HL-60/S4 treated with retinoic acid at 250 ng/mL for 4 days and 3 days (cell line): ENCODE data around the gene PSENEN.
"Not testable (repeated sequence)": the region's sequence is repeated elsewhere in the genome, so short reads cannot be mapped to it uniquely, and the experiment has no call there.

Experiments used
- in situ Hi-C: fragments of 300-500 bp; cut with MboI; formaldehyde crosslinking; loops from 2 replicates; pipeline ENCODE4 v1.7.0; 2022; ENCODE audit warnings: low sequenced_read_pairs

The PSENEN gene

DNA sequence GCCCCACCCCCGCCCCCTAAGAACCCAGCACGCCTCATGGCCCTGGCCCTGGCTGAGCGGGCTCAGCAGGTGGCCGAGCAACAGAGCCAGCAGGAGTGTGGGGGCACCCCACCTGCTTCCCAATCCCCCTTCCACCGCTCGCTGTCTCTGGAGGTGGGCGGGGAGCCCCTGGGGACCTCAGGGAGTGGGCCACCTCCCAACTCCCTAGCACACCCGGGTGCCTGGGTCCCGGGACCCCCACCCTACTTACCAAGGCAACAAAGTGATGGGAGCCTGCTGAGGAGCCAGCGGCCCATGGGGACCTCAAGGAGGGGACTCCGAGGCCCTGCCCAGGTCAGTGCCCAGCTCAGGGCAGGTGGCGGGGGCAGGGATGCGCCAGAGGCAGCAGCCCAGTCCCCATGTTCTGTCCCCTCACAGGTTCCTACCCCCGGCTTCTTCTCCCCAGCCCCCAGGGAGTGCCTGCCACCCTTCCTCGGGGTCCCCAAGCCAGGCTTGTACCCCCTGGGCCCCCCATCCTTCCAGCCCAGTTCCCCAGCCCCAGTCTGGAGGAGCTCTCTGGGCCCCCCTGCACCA is 41.9 kb downstream of the PSENEN start:
- in situ Hi-C loops, result no loop called here

DNA sequence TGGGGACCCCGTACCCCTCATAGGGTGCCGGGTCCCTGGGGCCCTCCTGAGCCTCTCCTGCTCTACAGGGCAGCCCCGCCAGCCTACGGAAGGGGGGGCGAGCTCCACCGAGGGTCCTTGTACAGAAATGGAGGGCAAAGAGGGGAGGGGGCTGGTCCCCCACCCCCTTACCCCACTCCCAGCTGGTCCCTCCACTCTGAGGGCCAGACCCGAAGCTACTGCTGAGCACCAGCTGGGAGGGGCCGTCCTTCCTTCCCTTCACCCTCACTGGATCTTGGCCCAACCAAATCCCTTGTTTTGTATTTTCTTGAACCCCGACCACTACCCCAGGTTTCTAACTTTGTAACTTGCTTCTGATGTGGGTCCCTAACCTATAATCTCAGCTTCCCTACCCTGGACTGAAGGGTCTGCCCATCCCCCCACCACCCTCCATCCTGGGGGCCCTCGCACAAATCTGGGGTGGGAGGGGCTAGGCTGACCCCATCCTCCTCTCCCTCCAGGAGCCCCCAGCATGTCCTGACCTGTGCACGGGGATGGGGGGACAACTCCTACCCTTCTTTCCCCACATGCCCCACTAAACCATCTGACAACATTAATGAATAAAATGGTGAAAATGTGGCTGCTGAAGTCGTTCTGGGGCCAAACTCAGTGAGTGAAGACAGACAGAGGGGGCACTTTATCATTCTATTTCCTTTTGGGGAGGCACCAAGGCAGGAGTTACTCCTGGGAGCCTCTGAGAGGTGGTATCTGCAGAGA is 42.9 kb downstream of the PSENEN start:
- in situ Hi-C loops, result no loop called here

DNA sequence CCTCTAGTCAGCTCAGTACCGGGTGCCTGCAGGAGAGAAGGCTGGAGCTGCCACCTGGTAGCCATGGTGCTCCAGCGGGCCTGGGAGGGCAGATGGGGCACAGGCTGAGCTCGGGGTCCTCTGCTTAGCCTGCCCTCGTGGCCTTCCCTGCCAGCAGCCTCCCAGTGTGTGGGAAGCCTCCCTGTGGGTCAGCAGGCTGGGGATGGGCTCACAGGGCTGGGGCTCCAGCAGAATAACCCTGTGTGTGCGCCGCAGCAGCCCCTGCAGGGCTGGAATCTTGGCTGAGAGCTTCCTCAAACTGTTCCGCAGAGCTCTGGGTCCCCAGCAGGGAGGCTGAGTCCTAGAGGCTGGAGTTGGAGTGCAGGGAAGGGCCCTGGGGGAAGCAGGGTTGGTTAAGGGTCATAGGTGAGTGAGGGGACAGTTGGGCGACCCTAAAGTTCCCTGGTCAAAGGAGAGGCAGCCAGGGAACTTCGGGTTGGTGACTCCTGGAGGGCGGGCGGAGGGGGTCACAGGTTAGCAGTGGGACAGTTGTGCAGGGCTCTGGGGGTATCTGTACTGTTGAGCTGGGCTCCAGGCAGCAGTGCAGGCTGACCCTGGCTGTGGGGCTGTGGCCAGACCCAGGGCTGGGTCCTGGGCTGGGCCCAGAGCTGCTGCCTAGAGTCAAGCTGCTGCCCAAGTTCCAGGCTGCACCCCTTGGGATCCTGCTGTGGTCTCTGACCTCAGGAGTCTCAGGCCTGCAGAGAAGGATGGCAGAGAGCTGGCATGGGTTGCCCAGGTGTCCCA is 43.9 kb downstream of the PSENEN start:
- in situ Hi-C loops, result no loop called here

DNA sequence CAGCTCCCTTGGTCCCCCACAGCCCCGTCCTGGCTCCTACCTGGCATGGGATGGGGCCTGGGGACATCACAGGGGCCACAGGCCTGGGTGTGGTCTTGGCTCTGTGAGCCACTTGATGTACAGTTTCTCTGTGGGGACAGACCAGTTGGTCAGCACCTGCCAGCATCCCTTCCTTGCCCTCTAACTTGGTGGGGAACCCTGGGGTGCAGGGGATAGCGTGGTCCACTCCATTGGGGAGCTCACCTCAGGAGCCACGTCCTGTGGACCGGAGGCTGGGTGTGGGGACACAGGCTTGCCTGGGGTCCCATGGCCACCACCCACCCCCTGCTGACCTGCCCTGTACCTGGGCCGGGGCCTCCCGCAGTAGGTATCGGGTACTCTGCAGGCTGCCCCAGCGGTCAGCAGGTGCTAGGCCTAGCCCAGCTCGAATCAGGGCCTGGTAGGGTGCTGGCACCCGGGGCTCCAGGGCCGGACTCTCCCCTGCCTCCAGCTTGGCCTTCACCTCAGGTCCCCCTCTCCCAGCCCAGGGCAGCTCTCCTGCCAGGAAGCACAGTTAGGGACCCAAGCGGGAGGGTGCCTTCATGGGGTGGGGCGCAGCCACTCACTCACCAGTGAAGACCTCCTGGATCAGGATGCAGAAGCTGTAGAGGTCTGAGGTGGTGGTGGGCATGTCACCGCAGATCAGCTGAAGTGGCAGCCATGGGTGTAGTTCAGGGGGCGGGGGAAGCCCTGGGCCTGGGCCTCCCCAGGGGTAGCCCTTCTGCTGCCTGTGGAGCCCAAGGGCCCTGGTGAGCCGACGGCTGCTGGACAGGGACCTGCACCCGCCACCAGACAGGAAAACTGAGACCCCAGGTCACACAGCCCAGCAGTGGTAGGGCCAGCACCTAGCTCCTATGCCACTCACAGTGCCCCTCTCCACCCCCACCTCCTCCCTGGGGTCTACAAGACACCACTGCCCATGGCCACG is 44.8 kb downstream of the PSENEN start:
- in situ Hi-C loops, result no loop called here

DNA sequence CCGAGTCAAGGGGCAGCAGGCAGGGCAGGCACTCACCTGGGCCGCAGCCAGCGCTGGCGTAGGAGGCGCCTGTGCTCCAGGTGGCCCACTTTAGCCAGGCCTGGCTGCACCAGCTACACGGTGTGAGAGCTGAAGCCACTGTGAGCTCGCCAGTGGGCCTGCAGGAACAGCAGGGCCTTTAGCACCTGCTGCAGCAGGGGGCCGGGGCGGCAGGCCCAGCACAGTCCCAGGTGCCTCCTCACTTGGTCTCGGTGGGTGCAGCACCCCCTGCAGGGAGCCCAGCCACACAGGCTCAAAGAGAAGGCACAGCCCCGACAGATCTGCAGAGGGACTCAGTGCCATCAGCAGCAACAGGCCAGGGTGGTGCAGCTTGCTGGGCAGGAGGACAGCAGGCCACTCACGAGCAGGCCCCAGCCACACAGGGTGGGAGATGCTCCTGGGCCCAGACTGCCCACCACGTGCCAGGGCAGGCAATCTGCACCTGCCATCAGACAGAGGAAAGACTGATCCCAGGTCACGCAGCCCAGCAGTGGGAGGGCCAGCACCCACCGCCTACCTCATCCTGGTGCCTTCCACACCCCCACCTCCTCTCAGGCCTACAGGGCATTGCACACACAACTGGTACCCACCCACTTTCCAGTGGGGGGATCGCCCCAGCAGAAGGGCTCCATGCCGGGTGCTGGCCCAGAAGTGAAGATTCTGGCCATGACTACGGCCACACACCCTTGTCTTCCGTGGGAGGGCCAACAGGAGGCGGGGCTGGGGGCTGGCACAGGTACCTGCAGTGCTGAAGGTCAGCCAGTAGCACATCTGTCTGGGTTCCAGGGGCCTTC is 45.7 kb downstream of the PSENEN start:
- in situ Hi-C loops, result no loop called here

DNA sequence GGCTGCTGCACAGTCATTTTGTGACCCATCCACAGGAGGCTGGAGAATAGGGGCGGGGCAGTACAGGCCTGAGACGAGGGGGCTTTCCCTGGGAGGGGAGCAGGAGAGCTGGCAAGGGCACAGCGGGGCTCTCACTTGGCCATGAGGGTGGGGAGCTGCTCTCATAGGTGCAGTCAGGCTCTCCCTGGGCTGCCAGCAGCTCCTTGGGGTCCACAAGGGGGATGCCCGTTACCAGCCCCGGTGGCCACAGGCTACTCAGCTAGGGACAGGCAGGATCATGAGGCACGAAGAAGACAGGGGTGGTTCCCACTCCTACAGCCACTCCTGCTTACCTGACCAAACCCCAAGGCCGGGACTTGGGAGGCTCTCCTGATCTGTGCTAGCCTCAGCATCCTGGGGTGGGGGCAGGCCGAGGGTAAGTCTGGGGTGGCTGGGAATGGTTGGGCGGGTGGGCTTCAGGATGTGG is 46.4 kb downstream of the PSENEN start:
- in situ Hi-C loops, result no loop called here

DNA sequence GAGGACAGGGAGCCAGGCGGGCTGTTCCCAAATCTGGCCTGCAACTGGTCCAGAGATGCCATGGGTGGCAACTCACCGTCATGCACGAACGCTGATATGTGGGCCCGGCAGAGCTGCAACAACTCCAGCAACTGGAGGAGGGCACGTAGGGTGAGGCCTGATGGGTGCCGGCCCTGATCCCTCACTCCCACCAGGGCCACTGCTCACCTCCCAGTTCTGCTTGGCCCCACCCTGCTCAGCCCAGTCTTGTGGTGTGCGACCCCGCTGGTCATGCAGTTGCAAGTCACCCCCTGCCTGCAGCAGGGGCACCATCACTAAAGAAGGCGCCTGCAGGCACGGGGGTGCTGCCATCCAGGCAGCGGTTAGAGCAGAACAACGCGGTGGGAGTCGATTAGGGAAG is 46.9 kb downstream of the PSENEN start:
- in situ Hi-C loops, result no loop called here

DNA sequence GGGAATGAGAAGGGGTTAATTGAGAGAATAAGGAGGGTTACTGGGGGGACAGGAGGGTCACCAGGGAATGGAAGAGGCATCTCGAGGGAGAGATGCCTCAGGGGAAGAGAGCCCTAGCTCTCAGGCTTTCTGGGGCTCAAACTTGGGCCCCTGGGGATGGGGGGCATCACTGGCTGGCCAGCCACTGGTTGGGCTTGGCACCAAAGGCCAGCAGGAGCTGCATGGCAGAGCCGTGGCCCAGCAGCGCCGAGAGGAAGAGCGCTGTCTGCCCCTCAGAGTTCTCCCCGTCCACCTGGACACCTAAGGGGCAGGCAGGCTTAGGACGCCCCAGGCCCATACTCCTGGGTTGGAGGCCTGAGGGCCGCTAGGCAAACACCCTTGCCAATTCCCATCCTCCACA is 47.4 kb downstream of the PSENEN start:
- in situ Hi-C loops, result no loop called here

DNA sequence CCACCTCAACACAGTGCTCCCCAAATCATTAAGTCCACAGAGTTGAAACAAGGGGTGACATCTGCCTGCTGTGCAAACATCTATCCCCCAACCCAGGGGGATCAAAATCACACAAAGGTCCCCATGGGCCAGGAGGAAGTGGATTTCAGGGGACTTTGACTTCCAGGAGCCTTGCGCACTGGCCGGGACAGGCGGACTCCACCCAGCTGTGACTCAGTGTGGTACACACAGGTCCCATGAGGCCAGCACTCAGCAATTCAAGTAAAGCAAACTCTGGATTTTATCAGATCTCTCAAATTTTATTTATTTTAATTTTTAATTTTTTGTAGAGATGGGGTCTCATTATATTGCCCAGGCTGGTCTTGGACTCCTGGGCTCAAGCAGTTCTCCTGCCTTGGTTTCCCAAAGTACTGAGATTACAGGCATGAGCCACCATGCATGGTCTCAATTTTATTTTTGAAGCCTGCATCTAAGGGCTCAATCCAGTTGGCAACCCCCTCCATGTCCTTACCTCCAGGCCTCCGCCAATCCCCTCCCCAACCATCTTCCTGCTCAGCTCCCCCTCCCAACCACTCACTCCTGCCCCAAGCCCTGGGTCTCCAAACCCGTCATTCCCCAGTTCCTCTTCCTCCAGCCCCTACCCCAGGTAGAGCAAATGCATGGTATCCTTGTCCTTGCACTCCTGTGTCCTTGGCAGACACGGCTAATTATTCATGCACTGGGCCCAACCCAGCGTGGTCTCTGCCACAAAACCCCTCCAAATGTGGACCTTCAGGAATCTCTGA is 48.1 kb downstream of the PSENEN start:
- in situ Hi-C loops, result no loop called here

DNA sequence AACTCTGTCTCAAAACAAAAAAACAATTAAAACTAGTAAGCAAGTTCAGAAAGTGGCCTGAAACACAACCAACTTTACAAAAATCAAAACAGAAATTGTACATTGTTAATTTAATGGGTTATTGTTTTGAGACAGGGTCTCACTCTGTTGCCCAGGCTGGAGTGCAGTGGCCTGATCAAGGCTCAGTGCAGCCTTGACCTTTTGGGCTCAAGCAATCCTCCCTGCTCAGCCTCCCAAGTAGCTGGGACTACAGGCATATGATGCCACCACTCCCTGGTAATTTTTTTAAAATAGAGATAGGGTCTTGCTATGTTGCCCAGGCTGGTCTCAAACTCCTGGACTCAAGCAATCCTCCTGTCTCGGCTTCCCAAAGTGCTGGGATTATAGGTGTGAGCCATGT is 50.1 kb downstream of the PSENEN start:
- in situ Hi-C loops, result not testable (repeated sequence)
